ENCODE data around the gene MTX3.

The MTX3 gene

DNA sequence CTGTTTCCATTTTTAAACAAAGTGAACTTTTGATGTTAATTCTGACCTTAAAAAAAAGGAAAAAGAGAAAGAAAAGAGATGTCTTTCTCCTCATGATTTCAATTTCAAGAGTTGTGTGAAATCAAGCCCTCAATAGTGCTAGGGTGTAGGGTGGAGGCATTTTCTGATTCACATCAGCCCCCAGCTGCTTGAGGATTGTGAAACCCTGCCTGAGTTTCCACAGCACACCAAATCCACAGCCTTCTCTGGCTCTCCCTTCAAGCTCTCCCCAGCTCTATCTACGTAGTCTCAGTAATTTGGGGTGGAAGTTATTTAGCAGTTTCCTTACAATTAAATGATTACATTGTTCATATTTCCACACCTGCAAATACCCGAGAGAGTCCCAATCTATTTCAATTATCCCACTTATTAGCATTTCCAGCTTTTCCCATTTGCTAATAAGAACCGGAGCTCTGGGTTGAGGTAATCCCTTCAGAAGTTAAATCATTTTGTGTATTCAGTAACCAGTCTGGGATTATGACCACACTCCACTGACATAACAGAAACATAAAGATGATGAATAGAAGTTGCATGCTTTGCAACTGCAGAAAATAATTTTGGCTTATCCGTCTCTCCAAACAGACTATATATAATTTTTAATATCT is 54.9 kb downstream of the MTX3 start:
- DNase-seq (ENCODE audit: low spot score) = no peak

DNA sequence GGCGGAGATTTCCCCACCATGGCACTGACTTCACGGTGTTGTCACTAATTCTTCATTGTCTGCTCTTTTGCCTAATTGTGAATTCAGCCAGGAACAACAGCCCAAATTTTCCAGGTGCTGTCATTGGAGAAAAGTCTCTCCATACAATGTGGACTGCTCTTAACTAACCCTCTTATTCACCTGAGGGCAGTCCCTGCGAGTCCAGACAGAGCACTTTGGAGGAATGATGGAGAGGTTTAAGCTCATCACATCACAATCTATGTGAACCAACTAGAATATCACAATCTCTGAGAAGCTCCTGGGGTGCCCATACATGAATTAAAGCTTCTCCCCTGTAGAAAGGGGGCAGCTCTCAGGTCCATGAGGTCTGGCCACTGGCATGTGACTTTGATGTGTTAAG is 56.4 kb downstream of the MTX3 start:
- DNase-seq (ENCODE audit: low spot score) = no peak

DNA sequence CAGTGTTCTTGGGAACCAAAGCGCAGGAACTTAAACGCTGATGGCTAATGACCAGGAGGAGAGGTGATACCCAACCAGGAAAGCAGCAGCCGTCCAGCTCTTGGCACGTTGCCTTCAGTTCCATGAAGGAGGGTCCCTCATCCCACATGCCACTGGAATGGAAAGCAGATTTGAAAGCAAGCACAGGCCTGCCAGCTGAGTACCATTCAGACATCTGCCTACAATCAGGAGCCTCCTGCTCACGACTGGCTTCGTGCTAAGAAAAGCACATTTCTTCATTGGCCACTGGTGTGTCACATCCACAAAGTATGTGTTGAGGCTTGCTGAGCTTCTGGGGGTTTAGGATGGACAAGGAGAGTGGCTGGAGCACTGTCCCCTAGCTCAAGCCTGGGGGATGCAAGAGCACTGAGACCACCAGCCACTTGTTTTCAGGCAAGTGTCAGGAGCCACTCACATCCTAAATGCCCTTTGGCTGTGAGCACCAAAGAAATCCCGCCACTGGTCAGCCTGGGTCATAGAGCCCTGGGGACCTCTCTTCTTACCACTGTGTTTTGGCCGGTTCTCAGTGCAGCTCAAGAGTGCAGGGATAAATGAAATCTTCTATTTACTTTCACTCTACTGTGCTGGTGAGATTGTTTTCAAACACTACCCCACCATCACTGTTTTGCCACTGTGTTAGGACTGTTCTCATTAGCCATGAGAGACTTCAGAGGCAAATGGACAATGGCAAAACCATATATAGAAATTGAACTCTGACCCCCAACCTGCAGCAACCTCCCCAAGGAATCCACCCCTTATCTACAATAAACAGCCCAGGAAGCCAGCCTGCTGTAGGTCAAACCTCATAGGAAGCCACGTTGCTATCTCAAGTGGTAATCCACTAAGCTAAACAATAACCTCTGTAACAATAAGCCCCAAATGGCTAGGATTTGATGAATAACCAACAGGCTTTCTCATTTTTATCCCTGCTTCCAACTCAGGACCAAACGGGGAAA is 58.3 kb downstream of the MTX3 start:
- no peak for DNase-seq (ENCODE audit: low spot score)

DNA sequence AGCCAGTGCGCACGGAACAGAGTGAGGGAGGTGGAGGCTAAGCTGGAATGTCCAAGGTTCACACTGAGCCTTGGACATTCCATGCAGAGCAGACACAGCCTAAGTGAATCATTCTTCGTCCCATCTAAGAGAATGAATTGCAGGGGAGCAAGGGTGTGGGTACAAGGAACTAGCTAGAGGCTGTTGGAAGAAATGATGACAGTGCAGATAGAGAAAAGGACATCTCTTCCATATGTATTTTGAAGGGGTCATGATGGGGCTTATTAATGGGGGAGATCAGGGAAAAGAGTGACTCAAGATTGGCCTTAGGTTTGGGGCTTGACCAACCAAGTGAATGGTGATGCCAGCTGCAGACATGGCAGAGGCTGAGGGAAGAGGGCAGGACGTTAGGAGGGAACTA is 59.2 kb downstream of the MTX3 start:
- no peak for DNase-seq (ENCODE audit: low spot score)

DNA sequence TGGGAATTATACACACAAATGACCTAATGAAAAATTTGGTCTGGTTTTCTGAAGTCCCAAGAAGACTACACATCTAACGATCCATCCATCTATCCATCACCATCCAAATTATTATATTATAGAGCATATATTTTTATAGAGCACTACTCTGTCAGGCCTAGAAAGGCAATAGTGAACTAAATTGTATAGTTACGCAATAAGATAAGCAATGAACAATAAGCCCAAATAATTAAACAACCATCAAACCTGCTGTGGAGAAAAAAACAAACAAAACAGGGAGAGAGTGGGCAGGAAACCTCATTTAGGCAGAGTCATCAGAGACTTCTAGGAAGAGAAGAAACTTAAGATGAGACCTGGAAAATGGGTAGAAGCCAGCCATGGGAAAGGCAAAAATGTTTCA is 59.7 kb downstream of the MTX3 start:
- no peak for DNase-seq (ENCODE audit: low spot score)

DNA sequence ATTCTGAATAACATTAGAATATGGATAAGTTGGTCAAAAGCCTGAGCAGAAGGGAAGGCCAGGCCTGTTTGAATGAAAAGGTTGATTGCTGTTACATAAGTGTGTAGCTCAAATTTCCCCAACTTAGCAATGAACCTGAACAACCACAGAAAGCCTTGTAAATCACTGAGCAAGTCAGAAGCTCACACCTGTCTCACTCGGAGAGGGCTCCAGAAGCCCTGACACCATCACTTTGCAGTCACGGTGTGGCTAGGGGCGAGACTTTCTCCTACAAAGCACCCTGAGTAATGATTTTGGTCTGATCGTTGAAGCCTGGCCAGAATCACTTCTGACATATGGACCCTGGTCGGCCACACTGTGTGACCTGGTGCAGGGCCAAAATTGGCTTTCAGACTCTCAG is 62.0 kb downstream of the MTX3 start:
- peak; percentile 8 for DNase-seq (ENCODE audit: low spot score)
